ENCODE results near the gene CD99. TPM values are rescaled to one million over a fixed set of nuclear protein-coding genes. Genes with fewer than 3 reads are reported as not detected.
"Not testable (repeated sequence)": the region's sequence is repeated elsewhere in the genome, so short reads cannot be mapped to it uniquely, and the experiment has no call there.

CD99 gene
- total and polyA plus RNA-seq, 8 donors, result 176 to 313 (median 247) TPM

DNA sequence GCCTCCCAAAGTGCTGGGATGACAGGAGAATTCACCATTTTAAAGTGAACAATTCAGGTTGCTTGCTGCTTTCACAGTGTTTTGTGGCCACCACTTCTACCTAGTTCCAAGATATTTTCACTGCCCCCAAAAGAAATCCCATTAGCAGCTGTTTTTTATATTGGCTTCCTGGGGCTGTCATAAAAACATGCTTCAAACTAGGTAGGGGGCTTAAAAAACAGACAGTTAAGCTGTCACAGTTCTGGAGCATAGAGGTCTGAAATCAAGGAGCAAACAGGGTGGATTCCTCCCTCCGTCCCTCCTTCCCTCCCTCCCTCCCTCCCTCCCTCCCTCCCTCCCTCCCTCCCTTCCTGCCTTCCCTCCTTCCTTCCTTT lies 57.7 kb downstream of the CD99 start:
- ATAC-seq, result no peak

DNA sequence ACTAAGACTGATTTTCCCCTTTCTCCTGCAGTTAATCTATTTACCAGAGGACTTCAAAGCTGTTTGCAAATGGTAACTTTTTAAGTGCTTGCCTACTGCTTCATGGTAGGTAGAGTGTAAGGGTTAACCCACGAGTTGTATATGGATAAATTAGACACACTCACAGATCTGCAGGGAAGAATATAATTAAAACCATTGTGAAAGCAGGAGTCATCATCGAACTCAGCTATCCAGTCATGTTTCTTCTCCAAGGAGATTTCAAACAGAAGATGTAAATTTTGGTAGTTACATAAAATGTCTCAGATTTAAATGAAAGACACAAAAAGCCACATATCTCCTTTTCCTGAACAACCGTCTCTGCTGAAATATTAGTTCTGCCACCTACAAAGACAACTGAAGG lies 60.2 kb downstream of the CD99 start:
- Histone ChIP-seq H3K27me3 (no peaks in the 10 kb centered on the region), H3K36me3 (no peaks in the 10 kb centered on the region), H3K4me1 (no peaks in the 10 kb centered on the region), H3K9me3 (no peaks in the 10 kb centered on the region), H3K4me3 (no peak overlapping the region), H3K27ac (no peak overlapping the region)
- intact Hi-C loops (cut with DNase I), result no loop called here
- DNase-seq (no peak), ATAC-seq (no peak)
- TF ChIP-seq, protein P1, sequence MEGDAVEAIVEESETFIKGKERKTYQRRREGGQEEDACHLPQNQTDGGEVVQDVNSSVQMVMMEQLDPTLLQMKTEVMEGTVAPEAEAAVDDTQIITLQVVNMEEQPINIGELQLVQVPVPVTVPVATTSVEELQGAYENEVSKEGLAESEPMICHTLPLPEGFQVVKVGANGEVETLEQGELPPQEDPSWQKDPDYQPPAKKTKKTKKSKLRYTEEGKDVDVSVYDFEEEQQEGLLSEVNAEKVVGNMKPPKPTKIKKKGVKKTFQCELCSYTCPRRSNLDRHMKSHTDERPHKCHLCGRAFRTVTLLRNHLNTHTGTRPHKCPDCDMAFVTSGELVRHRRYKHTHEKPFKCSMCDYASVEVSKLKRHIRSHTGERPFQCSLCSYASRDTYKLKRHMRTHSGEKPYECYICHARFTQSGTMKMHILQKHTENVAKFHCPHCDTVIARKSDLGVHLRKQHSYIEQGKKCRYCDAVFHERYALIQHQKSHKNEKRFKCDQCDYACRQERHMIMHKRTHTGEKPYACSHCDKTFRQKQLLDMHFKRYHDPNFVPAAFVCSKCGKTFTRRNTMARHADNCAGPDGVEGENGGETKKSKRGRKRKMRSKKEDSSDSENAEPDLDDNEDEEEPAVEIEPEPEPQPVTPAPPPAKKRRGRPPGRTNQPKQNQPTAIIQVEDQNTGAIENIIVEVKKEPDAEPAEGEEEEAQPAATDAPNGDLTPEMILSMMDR (IDR thresholded peaks at IDR 0.05), result no peak

More for the DNA sequence above, 57.7 kb downstream of the CD99 start:
- Histone ChIP-seq H3K36me3 (peaks cover 0 to 5% of the 10 kb centered on the region in 2 donors), H3K4me3 (no peak overlapping the region), H3K9me3 (no peaks in the 10 kb centered on the region), H3K27me3 (no peaks in the 10 kb centered on the region), H3K4me1 (no peaks in the 10 kb centered on the region), H3K27ac (no peak overlapping the region)
- DNase-seq, result no peak
- TF ChIP-seq, protein P1 (IDR thresholded peaks at IDR 0.05), result no peak
- intact Hi-C loops (cut with DNase I), result no loop called here

DNA sequence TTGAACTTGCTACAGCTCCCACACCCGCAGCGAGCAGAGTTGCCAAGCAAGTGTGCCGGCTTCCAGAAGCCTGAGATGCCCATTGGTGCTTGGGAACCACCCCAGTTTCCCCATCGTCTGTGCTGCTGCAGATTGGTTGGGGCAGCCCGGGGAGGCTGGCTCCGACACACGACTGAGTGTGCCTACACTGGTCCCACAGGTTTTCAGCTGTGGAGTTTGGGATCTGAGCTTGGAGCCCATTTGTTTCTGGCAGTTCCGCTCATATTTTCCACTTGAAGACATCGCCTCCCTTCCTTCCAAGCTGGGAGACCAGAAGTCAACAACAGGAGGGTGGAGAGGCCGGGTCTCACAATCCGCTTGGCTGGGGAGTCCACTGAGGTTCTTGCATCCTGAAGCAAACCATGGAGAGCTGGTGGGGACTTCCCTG lies 60.8 kb downstream of the CD99 start, which contains the start of gene XG:
TSS of gene XG (plus strand) at position 167 of the 427 bp plus-strand sequence. CDS start at position 402, 235 bp downstream.
- H3K4me1 ChIP-seq; intact Hi-C loops (cut with DNase I); DNase-seq; H3K27me3 ChIP-seq; H3K9me3 ChIP-seq; H3K4me3 ChIP-seq; H3K27ac ChIP-seq; H3K36me3 ChIP-seq; ATAC-seq: not testable (repeated sequence)

DNA sequence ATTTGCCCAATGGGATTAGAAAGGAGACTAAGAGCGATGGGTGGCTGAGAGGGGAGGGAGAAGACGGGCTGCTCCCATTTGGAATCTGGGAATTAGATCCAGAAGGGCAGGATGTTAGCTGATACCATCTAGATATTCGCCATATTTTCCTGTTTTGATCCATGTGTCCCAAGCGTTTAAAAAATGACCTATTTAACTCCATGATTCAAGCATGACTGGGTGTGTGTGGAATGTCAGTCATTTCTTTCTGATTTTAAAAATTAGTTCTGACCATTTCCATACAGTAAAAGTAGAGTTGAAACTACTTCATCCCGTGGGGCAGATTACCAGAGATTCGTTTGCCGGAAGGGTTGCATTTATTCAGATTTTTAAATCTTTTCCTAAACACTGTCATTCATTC lies 61.3 kb downstream of the CD99 start:
- H3K27me3 ChIP-seq; H3K9me3 ChIP-seq; DNase-seq; H3K4me1 ChIP-seq; intact Hi-C loops (cut with DNase I); H3K36me3 ChIP-seq; H3K4me3 ChIP-seq; ATAC-seq; H3K27ac ChIP-seq: not testable (repeated sequence)

DNA sequence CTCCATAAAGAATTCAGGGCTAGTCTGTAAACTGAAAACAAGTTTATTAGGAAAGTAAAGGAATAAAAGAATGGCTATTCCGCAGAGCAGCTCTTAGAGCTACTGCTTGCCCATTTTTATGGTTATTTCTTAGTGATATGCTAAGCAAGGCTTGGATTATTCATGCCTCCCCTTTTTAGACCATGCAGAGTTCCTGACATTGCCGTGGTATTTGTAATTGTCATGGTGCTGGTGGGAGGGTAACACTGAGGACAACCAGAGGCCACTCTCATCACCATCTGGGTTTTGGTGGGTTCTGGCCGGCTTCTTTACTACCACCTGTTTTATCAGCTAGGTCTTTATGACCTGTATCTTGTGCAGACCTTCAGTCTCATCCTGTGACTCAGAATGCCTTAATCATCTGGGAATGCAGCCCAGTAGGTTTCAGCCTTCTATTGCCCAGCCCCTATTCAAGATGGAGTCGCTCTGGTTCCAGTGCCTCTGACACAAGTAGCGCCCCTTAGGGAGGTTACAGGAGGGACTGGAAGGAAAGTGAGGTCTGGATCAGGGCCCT lies 64.1 kb downstream of the CD99 start:
- H3K4me3 ChIP-seq; H3K4me1 ChIP-seq; H3K27ac ChIP-seq; ATAC-seq; H3K9me3 ChIP-seq; intact Hi-C loops (cut with DNase I); H3K27me3 ChIP-seq; DNase-seq; H3K36me3 ChIP-seq: not testable (repeated sequence)

DNA sequence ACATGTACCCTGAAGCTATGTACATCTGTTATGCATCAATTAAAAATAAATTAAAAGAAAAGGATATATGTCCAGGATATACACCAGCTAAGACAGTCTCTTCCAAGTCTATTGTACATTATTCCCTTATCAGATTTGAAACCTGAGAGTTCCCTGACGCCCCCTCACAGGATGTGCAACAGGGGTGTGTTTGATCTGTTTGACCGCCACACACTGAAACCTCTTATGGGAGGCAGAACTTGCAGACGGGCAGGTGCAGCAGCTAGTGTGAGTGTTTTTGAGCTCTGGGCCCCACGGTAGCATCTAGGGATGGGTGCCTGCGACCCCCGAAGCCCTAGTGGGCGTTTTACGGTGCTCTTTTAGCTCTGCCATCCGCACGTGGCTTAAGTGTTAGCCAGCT lies 65.5 kb downstream of the CD99 start:
- TF ChIP-seq, protein P1 (IDR thresholded peaks at IDR 0.05), result no peak
- no peak for ATAC-seq
- Histone ChIP-seq H3K9me3 (no peaks in the 10 kb centered on the region), H3K27ac (no peak overlapping the region), H3K4me3 (no peak overlapping the region), H3K36me3 (no peaks in the 10 kb centered on the region), H3K4me1 (no peaks in the 10 kb centered on the region), H3K27me3 (no peaks in the 10 kb centered on the region)
- no peak for DNase-seq
- intact Hi-C loops (cut with DNase I), result no loop called here

DNA sequence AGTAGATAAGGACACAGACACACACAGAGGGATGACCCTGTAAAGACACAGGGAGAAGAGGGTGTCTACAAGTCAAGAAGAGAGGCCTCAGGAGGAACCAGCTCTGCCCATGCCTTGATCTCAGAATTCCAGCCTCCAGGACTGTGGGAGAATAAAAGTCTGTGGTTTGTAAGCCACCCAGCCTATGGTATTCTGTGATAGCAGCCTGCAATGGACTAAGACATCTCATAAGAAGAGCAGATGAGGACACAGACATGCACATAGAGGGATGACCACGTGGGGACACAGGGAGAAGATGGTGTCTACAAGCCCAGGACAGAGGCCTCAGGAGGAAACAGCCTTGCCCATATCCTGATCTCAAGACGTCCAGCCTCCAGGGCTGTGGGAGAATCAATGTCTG lies 70.2 kb downstream of the CD99 start:
- TF ChIP-seq, protein P1 (IDR thresholded peaks at IDR 0.05), result no peak
- Histone ChIP-seq H3K27me3 (no peaks in the 10 kb centered on the region), H3K4me1 (no peaks in the 10 kb centered on the region), H3K36me3 (no peaks in the 10 kb centered on the region), H3K9me3 (no peaks in the 10 kb centered on the region), H3K4me3 (no peak overlapping the region), H3K27ac (no peak overlapping the region)
- DNase-seq (no peak), ATAC-seq (no peak)
- intact Hi-C loops (cut with DNase I), result no loop called here

DNA sequence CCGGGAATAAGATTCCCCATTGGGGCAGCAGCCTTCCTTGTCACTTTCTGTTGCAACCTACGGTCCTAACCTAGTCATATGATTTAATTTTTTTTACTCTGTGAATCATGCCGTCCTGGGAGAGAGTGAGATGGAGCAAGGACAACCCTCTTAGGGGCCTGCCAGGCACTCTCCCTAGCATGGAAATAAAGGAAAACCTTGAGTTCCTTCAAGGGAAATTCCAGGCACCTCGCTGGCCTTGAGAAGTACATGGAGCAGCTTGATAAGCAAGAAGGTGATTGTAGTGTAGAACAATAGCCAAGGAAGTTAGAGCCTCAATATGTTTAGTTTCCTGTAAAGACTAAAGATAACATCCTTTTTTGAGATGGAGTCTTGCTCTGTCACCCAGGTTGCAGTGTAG lies 71.6 kb downstream of the CD99 start:
- H3K4me1 ChIP-seq; ATAC-seq; intact Hi-C loops (cut with DNase I); H3K36me3 ChIP-seq; H3K27me3 ChIP-seq; H3K4me3 ChIP-seq; H3K9me3 ChIP-seq; DNase-seq; H3K27ac ChIP-seq: not testable (repeated sequence)

DNA sequence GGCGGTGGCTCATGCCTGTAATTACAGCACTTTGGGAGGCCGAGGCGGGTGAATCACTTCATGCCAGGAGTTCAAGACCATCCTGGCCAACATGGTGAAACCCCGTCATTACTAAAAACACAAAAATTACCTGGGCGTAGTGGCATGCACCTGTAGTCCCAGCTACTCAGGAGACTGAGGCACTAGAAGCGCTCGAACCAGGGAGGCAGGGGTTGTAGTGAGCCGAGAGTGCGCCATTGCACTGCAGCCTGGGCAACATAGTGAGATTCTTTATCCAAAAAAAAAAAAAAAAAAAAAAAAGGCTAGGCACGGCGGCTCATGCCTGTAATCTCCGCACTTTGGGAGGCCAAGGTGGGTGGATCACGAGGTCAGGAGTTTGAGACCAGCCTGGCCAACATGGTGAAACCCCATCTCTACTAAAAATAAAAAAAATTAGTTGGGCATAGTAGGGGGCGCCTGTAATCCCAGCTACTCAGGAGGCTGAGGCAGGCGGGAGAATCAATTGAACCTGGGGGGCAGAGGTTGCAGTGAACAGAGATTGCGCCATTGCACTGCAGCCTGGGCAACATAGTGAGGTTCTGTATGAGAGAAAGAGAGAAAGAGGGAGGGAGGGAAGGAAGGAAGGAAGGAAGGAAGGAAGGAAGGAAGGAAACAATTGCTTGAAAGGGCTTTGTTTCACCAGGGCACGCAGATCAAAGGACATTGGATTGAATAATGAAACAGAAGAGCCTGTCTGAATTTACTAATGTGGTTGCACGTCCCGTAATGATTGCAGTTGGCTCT lies 73.9 kb downstream of the CD99 start:
- DNase-seq; H3K36me3 ChIP-seq; H3K4me1 ChIP-seq; H3K4me3 ChIP-seq; H3K27me3 ChIP-seq; H3K9me3 ChIP-seq; H3K27ac ChIP-seq; ATAC-seq; intact Hi-C loops (cut with DNase I): not testable (repeated sequence)

Measured in left lung (tissue), 10 donors.